Panc1 (cell line): ENCODE measurements around the gene NCS1. TPM values are rescaled to one million over a fixed set of nuclear protein-coding genes. Genes with fewer than 3 reads are reported as not detected.

Experiments used
- ATAC-seq: fragments of 200-7000 bp; cut with Tn5 transposase; 2 replicates; pipeline ENCODE4 v1.9.1; 2020; ENCODE audit warnings: mild to moderate bottlenecking, moderate library complexity
- BruUV-seq: library from RNA; stranded (reverse); fragments of 400-500 nt; replicated peaks from 2 replicates; lab custom pipeline; 2021; lab: Mats Ljungman, UMichigan
- CTCF ChIA-PET: fragments of 300-600 bp; sonication (Branson Sonifier 250); formaldehyde crosslinking; loops from one replicate; lab custom pipeline; 2022; ENCODE audit warnings: antibody characterized with exemption; lab: Charles Lee
- POLR2A ChIA-PET: fragments of 300-600 bp; sonication (Branson Sonifier 250); formaldehyde crosslinking; loops from one replicate; lab custom pipeline; 2022; ENCODE audit warnings: antibody characterized with exemption; lab: Charles Lee
- DNase-seq: peaks from one replicate; pipeline ENCODE4 v3.0.0-alpha.2; 2010; ENCODE audit warnings: low read depth, low spot score
- H3K27ac ChIP-seq: 2 replicates; pipeline ENCODE4 v1.5.1; 2011; ENCODE audit warnings: mild to moderate bottlenecking, low read length, inconsistent platforms
- H3K27me3 ChIP-seq: fragments of 200-500 bp; sonication (Bioruptor generic); 2 replicates; pipeline ENCODE4 v1.6.0; 2014; ENCODE audit warnings: low read length, inconsistent platforms; ENCODE audit not compliant: control insufficient read depth, insufficient read depth
- H3K36me3 ChIP-seq: fragments of 200-500 bp; sonication (Bioruptor generic); 2 replicates; pipeline ENCODE4 v1.5.1; 2014; ENCODE audit warnings: inconsistent platforms, mild to moderate bottlenecking, low read length, moderate library complexity; ENCODE audit not compliant: control insufficient read depth, insufficient read depth
- H3K4me1 ChIP-seq: 2 replicates; pipeline ENCODE4 v1.5.1; 2011; ENCODE audit warnings: inconsistent platforms, mild to moderate bottlenecking, low read length, moderate library complexity; ENCODE audit not compliant: control insufficient read depth, insufficient read depth
- H3K4me3 ChIP-seq, 2 experiments: 2 replicates each; pipeline ENCODE4 v1.5.1; 2011 to 2012; ENCODE audit warnings: low read depth in 2 of 2, low read length in 2 of 2, mild to moderate bottlenecking in 2 of 2, inconsistent platforms in 1 of 2, moderate library complexity in 1 of 2
- H3K9me3 ChIP-seq: fragments of 200-500 bp; sonication (Bioruptor generic); 2 replicates; pipeline ENCODE4 v1.5.1; 2014; ENCODE audit warnings: low read depth, mild to moderate bottlenecking, inconsistent platforms, low read length, moderate library complexity; ENCODE audit not compliant: control insufficient read depth, insufficient read depth
- POLR2AphosphoS5 ChIP-seq: IDR thresholded peaks from 2 replicates; pipeline ENCODE4 v1.6.1; 2012; ENCODE audit warnings: mild to moderate bottlenecking, low read depth, low read length, moderate library complexity
- SIN3A ChIP-seq: IDR thresholded peaks from 2 replicates; pipeline ENCODE4 v1.6.1; 2012; ENCODE audit warnings: low read depth, mild to moderate bottlenecking, low read length, moderate library complexity, borderline replicate concordance; ENCODE audit not compliant: insufficient read depth
- TCF7L2 ChIP-seq: IDR thresholded peaks from 2 replicates; pipeline ENCODE4 v1.6.1; 2011; ENCODE audit warnings: mild to moderate bottlenecking, low read depth, low read length, inconsistent platforms
- in situ Hi-C: cut with HindIII; loops from 2 replicates; pipeline ENCODE4 v1.10.0; 2016; ENCODE audit warnings: low sequenced_read_pairs, low pct_unique_long_range_greater_than_20kb
- intact Hi-C: fragments of 100-400 bp; cut with micrococcal nuclease; formaldehyde crosslinking; loops from one replicate; pipeline ENCODE4 v1.10.0; 2022; ENCODE audit not compliant: unreplicated experiment
- total RNA-seq: library from RNA; stranded (reverse); gene quantifications from one replicate; pipeline ENCODE4 v1.2.1, GENCODE V29; 2021; ENCODE audit not compliant: unreplicated experiment
- TF ChIP-seq, protein P1 (sequence below): fragments of 450-650 bp; IDR thresholded peaks from 2 replicates; pipeline ENCODE4 v1.5.1; 2017; ENCODE audit warnings: mild to moderate bottlenecking
- TF ChIP-seq, protein P2 (sequence below), 2 experiments: IDR thresholded peaks; 2 replicates each; pipeline ENCODE4 v1.6.1; 2011 to 2012; ENCODE audit warnings: low read depth in 2 of 2, control low read depth in 1 of 2, low read length in 1 of 2, mild to moderate bottlenecking in 1 of 2, moderate library complexity in 1 of 2; ENCODE audit not compliant: insufficient read depth in 1 of 2

The NCS1 gene
- total RNA-seq, 1 experiment from 2014 or later, result 31.6 TPM

GRCh38 chr9:130260816-130261765 lies 88.9 kb downstream of the NCS1 start:
- in situ Hi-C loops, result no loop called here
- ChIA-PET POLR2A (no interaction called here), CTCF (no interaction called here)

DNA sequence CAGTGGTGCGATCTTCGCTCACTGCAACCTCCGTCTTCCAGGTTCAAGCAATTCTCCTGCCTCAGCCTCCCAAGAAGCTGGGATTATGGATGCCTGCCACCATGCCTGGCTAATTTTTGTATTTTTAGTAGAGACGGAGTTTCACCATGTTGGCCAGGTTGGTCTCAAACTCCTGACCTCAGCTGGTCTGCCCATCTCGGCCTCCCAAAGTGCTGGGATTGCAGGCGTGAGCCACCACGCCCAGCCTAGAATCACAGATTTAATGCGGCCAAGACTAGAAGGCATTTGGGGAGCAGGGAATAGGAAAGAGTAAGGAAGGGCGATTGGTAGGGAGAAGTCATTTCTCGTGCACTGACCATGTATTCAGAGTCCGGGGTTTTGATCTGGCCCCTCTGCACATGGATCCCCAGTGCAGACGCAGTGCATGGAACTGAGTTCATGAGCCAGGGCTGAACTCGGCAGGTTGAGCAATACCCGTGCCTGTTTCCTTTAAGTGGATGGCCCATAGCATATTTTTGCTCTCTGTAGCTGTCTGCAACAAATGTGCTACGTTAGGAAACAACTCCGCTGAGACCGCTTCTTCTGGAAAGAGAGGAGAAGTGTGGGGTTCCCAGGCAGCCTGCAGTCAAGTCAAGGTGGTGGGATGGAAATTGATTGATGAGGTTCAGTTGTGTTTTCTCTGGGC lies 90.0 kb downstream of the NCS1 start:
- BruUV-seq, result no TSS peak
- Histone ChIP-seq H3K27me3 (no peaks in the 10 kb centered on the region; the same call in 1 of the 2 replicates), H3K4me3 (no peak overlapping the region), H3K9me3 (no peaks in the 10 kb centered on the region), H3K4me1 (peaks cover 3% of the 10 kb centered on the region; the same call in 1 of the 2 replicates), H3K27ac (no peak overlapping the region), H3K36me3 (no peaks in the 10 kb centered on the region)
- in situ Hi-C loops (no loop called here), intact Hi-C loops (no loop called here)
- TF ChIP-seq POLR2AphosphoS5 (no peak), SIN3A (no peak), TCF7L2 (no peak)
- TF ChIP-seq, protein P1, sequence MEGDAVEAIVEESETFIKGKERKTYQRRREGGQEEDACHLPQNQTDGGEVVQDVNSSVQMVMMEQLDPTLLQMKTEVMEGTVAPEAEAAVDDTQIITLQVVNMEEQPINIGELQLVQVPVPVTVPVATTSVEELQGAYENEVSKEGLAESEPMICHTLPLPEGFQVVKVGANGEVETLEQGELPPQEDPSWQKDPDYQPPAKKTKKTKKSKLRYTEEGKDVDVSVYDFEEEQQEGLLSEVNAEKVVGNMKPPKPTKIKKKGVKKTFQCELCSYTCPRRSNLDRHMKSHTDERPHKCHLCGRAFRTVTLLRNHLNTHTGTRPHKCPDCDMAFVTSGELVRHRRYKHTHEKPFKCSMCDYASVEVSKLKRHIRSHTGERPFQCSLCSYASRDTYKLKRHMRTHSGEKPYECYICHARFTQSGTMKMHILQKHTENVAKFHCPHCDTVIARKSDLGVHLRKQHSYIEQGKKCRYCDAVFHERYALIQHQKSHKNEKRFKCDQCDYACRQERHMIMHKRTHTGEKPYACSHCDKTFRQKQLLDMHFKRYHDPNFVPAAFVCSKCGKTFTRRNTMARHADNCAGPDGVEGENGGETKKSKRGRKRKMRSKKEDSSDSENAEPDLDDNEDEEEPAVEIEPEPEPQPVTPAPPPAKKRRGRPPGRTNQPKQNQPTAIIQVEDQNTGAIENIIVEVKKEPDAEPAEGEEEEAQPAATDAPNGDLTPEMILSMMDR, result no peak
- TF ChIP-seq, protein P2, sequence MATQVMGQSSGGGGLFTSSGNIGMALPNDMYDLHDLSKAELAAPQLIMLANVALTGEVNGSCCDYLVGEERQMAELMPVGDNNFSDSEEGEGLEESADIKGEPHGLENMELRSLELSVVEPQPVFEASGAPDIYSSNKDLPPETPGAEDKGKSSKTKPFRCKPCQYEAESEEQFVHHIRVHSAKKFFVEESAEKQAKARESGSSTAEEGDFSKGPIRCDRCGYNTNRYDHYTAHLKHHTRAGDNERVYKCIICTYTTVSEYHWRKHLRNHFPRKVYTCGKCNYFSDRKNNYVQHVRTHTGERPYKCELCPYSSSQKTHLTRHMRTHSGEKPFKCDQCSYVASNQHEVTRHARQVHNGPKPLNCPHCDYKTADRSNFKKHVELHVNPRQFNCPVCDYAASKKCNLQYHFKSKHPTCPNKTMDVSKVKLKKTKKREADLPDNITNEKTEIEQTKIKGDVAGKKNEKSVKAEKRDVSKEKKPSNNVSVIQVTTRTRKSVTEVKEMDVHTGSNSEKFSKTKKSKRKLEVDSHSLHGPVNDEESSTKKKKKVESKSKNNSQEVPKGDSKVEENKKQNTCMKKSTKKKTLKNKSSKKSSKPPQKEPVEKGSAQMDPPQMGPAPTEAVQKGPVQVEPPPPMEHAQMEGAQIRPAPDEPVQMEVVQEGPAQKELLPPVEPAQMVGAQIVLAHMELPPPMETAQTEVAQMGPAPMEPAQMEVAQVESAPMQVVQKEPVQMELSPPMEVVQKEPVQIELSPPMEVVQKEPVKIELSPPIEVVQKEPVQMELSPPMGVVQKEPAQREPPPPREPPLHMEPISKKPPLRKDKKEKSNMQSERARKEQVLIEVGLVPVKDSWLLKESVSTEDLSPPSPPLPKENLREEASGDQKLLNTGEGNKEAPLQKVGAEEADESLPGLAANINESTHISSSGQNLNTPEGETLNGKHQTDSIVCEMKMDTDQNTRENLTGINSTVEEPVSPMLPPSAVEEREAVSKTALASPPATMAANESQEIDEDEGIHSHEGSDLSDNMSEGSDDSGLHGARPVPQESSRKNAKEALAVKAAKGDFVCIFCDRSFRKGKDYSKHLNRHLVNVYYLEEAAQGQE (IDR thresholded peaks at IDR 0.05; ENCODE audit: insufficient read depth in 1 of 2, low read depth in 2 of 2, low read length in 1 of 2), result no peak
- ATAC-seq, result no peak
- no peak for DNase-seq
- ChIA-PET CTCF (no interaction called here), POLR2A (no interaction called here)

More at GRCh38 chr9:130260816-130261765, 88.9 kb downstream of the NCS1 start:
- H3K4me3 ChIP-seq, result no peak overlapping the region
- no peak overlapping the region for H3K27ac ChIP-seq
- no peaks in the 10 kb centered on the region for H3K36me3 ChIP-seq
- intact Hi-C loops, result no loop called here
- peaks cover 3% of the 10 kb centered on the region; the same call in 1 of the 2 replicates for H3K4me1 ChIP-seq
- no peaks in the 10 kb centered on the region; the same call in 1 of the 2 replicates for H3K27me3 ChIP-seq
- ATAC-seq, result no peak
- TF ChIP-seq TCF7L2 (no peak), POLR2AphosphoS5 (no peak)
- TF ChIP-seq, protein P2 (IDR thresholded peaks at IDR 0.05; ENCODE audit: insufficient read depth in 1 of 2, low read depth in 2 of 2, low read length in 1 of 2), result no peak
- TF ChIP-seq, protein P1, result no peak
- BruUV-seq, result no TSS peak
- no peak for DNase-seq
- no peaks in the 10 kb centered on the region for H3K9me3 ChIP-seq
